NCI-H2227 treated with DMSO at 0.1 percent for 48 hours (cell line): Measurements from ENCODE around the gene PTPRO.

Source experiments
- DNase-seq: peaks from one replicate; lab custom pipeline; 2025; lab: John Stamatoyannopoulos, UW

Gene PTPRO

GRCh38 chr12:15558915-15559528 lies 236.7 kb downstream of the PTPRO start:
- DNase-seq: no peak

DNA sequence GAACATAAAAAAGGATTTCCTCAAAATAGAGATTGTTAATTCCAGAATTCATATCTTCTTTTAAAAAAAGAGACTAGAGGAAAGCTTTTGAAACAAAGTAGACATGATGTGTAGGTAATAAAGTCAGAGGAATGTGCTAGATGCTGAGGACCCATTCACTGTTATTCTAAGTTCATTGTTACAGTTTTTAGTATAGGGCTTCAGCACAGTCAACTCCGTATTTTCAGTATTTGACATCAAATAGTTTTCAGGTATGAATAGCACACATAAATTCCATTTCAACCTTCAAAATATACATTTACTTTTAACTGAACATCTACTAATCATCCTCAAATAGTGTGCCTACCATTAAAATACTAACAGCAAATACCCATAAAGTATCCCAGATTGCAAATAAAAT lies 239.1 kb downstream of the PTPRO start:
- DNase-seq: no peak

GRCh38 chr12:15562263-15562662 lies 240.0 kb downstream of the PTPRO start:
- no peak for DNase-seq

DNA sequence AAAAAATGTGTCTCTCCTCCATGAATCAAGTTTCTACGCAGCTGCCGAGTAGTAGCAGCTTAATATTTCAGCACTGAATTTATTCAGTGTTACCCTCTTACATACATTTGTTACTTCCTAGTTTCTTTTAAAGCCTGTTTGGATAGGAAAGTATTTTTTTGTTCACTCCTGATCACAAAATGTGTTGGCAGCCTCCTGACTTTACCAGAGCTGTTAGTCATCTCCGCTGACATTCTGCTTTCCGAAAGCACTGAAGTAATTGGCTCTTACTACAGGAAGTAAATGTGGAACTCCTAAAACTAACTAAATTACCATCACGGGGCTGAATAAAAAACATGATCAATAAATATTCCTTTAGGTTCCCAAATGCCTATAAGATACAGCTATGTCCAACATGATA lies 241.4 kb downstream of the PTPRO start:
- DNase-seq: no peak

- DNase-seq: no peak
These were observed 252.0 kb downstream of the PTPRO start for GRCh38 chr12:15574353-15574752.

DNA sequence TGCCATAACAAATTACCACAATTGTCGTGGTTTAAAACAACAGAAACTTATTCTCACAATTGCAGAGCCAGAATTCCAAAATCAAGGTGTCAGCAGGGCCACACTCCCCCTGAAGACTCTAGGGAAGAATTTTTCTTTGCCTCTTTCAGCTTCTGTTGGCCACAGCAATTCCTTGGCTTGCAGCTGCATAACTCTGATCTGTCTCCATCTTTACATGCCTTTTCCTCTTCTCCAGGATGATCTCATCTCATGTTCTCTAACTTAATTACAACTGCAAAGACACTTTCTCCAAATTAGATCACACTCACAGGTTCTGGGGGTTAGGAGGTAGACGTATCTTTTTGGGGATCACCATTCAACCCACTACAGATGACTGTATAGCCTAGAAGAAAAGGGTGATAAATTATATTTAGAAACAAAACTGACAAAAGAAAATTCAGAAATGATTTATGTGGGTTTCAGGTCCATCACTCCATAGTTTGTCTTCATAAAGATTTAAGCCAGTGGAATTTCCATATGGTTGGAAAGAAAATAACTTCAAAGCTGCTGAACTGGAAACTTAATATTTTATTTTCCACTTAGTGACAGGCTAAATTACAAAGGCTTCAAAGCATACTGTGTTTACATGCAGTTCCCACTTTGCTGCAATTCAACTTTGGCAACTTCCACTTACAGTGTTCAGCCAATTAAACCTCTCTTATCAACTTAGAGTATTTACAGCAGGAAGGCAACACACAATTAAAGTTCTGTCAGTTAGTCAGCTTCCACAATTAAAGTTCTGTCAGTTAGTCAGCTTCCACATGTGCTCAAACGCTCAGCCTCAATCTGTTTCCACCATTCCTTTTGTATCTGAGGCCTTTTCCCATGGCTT lies 253.6 kb downstream of the PTPRO start:
- no peak for DNase-seq

GRCh38 chr12:15580431-15580830 lies 258.1 kb downstream of the PTPRO start:
- no peak for DNase-seq

GRCh38 chr12:15581006-15581405 lies 258.7 kb downstream of the PTPRO start:
- DNase-seq: no peak

- DNase-seq: no peak
These were observed 261.5 kb downstream of the PTPRO start for GRCh38 chr12:15583804-15584203.

DNA sequence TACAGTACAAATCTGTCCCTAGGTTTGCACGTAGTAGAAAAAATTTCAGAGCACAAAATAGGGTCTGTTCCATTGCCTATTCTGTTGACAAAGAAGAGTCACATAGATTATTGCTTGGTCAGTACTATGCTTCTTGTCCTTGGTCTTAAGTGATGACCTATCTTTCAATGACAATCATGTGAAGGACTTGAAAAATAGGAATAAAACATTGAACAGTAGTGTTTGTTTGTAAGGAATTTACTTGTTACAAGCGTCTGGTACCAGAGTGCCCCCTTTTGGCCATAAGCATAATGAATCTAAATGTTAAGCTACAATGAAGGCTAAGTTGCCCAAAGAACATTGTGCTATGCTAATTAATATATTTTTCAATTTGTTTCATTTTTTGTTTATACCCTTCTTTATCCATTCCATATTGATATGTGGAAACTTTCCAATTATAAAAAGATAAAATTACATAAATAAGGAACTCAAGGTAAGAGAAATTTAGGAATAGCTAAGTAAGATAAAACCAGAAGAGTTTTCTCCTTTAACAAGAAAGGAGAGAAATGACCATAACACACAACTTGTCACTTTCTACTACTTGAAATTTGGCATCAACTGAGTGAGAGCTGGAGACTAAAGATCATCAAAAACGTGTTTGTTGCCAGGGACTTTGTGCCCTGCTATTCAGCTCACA lies 262.2 kb downstream of the PTPRO start:
- peak; percentile 4 for DNase-seq

DNA sequence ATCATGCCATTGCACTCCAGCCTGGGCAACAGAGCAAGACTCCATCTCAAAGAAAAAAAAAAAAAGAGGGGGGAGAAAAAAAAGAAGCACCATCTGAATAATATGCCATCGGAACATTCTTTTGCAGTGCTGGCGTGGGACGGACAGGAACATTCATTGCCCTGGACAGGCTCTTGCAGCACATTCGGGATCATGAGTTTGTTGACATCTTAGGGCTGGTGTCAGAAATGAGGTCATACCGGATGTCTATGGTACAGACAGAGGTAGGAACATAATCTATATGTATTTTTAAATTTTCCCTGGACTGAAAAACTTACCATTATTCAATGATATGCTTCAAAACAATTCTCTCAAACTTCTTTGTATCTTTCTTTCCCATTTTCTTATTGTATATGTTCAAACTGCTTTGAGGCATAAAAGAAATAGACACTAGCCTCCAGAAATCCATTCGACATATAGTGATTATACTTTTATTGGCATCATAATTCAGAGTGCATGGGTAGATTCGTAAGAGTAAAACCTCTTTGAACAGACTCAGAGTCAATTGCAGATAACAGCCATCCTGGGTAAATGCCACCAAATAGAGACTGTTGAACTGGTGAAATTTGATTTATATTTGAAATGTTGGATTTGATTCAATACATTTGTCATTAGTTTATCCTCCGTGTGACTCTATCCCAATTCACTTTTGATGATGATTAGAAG lies 267.2 kb downstream of the PTPRO start:
- no peak for DNase-seq

DNA sequence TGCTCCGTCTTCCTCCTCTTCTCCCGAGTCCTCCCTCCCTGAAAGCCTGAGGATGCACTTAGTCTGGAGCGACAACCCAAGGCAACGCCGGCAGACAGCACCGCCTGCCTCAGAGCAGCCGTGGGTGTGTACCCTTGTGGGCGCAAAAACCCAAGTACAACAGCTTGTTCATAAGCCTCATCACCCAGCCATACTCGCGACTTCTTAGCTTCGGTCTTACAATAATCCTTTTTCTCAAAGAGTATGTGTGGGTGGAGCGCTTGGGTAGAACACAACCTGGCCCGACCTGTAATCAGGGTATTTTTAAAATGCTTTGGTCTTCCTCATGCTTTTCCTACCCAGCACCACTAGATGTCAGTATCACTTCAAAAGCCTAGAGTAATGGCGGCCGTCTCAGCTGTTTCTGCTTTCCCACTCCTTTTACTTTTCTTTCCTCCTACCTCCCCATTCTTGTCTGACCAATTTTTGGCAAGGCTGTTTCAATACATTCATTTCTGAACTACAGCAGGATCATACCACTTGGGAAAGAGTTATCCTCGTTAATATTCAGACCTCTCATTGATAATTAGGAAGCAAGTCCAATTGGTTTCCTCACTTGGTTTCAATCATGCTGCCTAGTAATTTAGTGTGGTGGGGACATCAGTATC lies 268.0 kb downstream of the PTPRO start:
- DNase-seq: peak; percentile 59

DNA sequence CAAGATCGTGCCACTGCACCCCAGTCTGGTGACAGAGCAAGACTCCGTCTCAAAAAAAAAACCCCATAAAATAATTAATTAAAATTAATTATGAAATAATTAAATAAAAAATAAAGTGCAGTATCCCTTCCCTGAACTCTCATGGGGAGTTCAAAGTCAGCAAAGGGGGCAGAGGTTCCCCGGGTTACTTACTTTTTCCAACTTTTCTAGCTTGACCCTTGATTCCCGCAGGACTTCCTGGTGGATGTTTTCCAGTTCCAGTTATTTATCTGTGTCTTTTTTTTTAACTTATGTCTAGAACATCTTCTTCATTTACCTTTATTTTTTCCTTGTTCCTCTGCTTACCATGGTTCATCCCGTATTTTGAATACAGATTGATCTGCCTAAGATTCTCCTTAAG lies 269.5 kb downstream of the PTPRO start:
- DNase-seq: no peak

GRCh38 chr12:15592934-15593333 lies 270.6 kb downstream of the PTPRO start:
- DNase-seq: no peak

- no peak for DNase-seq
These were observed 273.9 kb downstream of the PTPRO start for GRCh38 chr12:15596174-15596573.

DNA sequence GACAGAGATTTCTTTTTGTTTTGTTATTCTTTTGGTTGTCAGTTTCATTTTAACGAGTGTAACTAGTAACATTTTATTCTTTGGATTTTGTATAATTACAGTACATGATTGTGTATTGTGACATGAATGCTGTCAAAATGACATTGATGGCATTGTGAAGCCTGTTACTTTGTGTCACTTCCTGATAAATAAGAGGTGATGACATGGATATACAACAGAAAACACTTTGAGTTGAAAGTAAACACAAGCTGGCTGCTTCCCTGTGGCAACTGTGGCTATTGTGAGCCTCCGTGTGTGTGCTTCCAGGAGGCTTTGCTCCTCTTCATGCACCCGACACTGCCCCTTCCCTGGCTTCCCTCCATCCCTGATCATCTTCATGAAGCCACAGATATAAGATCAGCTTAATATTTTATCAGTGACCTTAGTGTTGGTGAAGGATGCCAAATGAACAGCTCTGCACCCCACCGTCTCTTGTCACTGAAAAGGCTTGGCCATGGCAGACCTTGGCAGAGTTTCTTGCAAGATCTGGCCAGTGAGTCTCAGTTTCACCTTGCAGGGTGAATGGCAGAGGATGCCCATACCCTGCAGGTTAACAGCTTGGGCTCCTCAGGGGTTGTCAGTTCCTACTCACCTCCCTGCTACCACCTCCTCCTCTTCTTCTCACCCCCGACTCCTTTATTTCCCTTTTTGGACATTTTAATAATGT lies 275.0 kb downstream of the PTPRO start:
- DNase-seq: no peak

GRCh38 chr12:15599266-15600037 lies 277.1 kb downstream of the PTPRO start:
- no peak for DNase-seq

- DNase-seq: no peak
These were observed 278.1 kb downstream of the PTPRO start for GRCh38 chr12:15600223-15600935.

DNA sequence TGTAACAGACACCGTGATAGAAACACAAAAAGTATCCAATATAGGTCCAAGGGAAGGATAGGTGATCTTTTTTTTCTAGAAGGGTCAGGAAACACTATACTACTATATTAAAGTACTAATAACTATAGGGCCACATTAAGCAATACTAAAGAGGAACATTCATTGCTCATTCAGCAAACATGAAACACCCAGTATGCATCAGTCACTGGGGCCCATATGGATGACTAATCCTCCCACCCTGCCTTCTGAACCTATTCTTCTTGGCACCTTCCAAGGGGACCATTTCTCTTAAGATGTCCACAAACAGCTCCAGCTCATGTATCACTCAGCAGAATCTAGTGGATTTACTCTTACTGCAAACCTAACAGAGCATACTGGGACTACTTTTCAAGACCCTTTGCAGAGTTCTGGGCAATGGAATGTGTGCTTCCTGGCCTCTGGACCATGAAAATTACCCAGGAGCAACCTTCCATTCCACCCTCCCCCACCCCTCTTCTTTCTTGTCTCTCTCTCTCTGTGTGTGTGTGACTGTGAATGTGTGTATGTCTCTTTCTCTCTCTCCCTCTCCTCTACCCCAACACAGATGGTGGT lies 279.0 kb downstream of the PTPRO start:
- no peak for DNase-seq
